GM12865 (cell line): Measurements from ENCODE around the gene MRPL53.

Source experiments
- DNase-seq: peaks from one replicate; pipeline ENCODE4 v3.0.0; 2010; ENCODE audit warnings: low read depth
- H3K4me3 ChIP-seq: 2 replicates; pipeline ENCODE4 v1.5.1; 2011; ENCODE audit warnings: mild to moderate bottlenecking, low read depth, low read length, control low read depth
- CTCF ChIP-seq: IDR thresholded peaks from 2 replicates; pipeline ENCODE4 v1.5.1; 2011; ENCODE audit warnings: low read length, control low read depth, low read depth, inconsistent platforms; ENCODE audit not compliant: insufficient read depth; ENCODE audit errors: missing control alignments

The MRPL53 gene

GRCh38 chr2:74501335-74502071 is 29.0 kb upstream of the MRPL53 start:
- no peak overlapping the region for H3K4me3 ChIP-seq
- DNase-seq, result no peak
- TF ChIP-seq CTCF, result no peak

- no peak for DNase-seq
- H3K4me3 ChIP-seq, result no peak overlapping the region
These were observed 28.1 kb upstream of the MRPL53 start for GRCh38 chr2:74500578-74500946.

GRCh38 chr2:74499940-74500577 is 27.6 kb upstream of the MRPL53 start:
- no peak for TF ChIP-seq CTCF
- H3K4me3 ChIP-seq, result no peak overlapping the region
- no peak for DNase-seq

More at GRCh38 chr2:74500578-74500946, 28.1 kb upstream of the MRPL53 start:
- TF ChIP-seq CTCF, result no peak

- no peak for TF ChIP-seq CTCF
- DNase-seq, result no peak
- H3K4me3 ChIP-seq, result peak within 1 kb of the TSS; percentile 43
These were observed 26.9 kb upstream of the MRPL53 start, which contains the start of gene LBX2 for GRCh38 chr2:74499267-74499939. TSS of gene LBX2 (minus strand) at chr2:74499603. CDS start at chr2:74499537, 66 bp downstream.

- TF ChIP-seq CTCF, result no peak
- H3K4me3 ChIP-seq, result peak overlapping the region; percentile 43
- peak; percentile 46 for DNase-seq
These were observed 26.2 kb upstream of the MRPL53 start for GRCh38 chr2:74498500-74499266.

GRCh38 chr2:74497777-74498499 is 25.5 kb upstream of the MRPL53 start:
- peak overlapping the region; percentile 43 for H3K4me3 ChIP-seq
- DNase-seq, result peak; percentile 52
- no peak for TF ChIP-seq CTCF
